Measurements from ENCODE around the gene ARL11. TPM values are rescaled to one million over a fixed set of nuclear protein-coding genes. Genes with fewer than 3 reads are reported as not detected.

ARL11 gene
- under 0.01 TPM in 1 of 2 replicates, not detected in the other for total RNA-seq
- polyA plus RNA-seq: not detected in 2 replicates
- polyA plus RNA-seq (2012): not detected in 2 replicates
- polyA minus RNA-seq (ENCODE audit: low replicate concordance): not detected in 2 replicates

DNA sequence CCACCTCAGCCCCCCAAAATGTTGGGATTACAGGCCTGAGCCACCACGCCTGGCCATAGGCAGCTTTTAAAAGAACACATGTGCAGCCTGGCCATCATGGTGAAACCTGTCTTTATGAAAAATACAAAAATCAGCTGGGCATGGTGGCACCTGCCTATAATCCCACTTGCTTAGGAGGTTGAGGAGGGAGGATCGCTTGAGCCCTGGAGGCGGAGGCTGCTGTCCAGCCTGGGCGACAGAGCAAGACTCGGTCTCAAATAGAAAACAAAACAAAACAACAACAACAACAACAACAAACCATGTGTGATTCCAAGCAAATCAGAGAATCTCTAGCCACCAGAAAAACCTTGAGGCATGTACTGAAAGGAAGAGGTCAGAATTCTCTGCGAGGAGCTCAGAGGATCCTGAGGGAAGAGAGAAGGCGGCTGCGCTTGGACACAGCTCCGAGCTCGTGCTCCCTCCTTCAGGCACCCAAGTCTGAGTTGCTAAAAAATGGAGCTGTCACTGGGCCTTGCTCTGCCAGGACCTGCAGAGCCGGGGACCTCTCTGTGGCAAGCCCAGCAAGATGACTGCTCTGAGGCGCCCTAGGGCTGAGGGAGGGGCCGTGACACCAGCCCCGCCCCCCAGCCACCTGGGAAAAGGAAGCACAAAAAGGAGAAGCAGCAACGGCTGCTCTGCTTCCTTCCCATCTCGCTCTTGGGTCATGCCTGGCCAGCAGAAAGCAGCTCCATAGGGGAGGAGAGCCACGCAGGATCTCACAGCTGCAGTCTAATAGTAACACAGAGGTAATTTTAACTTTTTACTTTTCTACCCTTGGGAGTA is at the start of gene ARL11:
TSS of gene ARL11 (plus strand) at position 677 of the 822 bp plus-strand sequence. CDS start 1,941 bp downstream, outside the sequence.
- Histone ChIP-seq H3K36me3 (ENCODE audit: control insufficient read depth, insufficient read depth, low read length) (no peaks in the 10 kb centered on the region), H3K9ac (ENCODE audit: insufficient read depth, low read length) (no peak within 1 kb of the TSS), H3K27me3 (ENCODE audit: control insufficient read depth, insufficient read depth, low read length) (no peaks in the 10 kb centered on the region), H3K4me1 (ENCODE audit: control insufficient read depth, extremely low read depth, insufficient read depth, low read length) (no peaks in the 10 kb centered on the region), H2AFZ (ENCODE audit: low read length) (peak within 1 kb of the TSS; percentile 23), H4K20me1 (ENCODE audit: control insufficient read depth, extremely low read depth, insufficient read depth, low read length) (no peaks in the 10 kb centered on the region), H3K27ac (ENCODE audit: insufficient read depth, low read length) (no peak within 1 kb of the TSS), H3K9me3 (ENCODE audit: control insufficient read depth, insufficient read depth, low read depth, low read length) (no peaks in the 10 kb centered on the region), H3K4me2 (ENCODE audit: extremely low read depth, insufficient read depth, low read length) (no peak within 1 kb of the TSS), H3K4me3 (replicated peaks in 1 of 4; ENCODE audit: control extremely low read depth in 1 of 4, insufficient read depth in 1 of 4, low read depth in 3 of 4, low read length in 4 of 4) (no peak within 1 kb of the TSS), H3K79me2 (ENCODE audit: control insufficient read depth, insufficient read depth, low read length) (no peaks in the 10 kb centered on the region)
- no peak for DNase-seq (ENCODE audit: low read depth in 2 of 2)
- no peak for TF ChIP-seq CTCF (conservative IDR thresholded peaks at IDR 0.05 in 1 of 2, IDR thresholded peaks at IDR 0.05 in 1 of 2; ENCODE audit: low read depth in 1 of 2, low read length in 2 of 2)
- no peak for TF ChIP-seq EZH2 (IDR thresholded peaks at IDR 0.05; ENCODE audit: low read length, missing control alignments)

- H3K27ac ChIP-seq (ENCODE audit: insufficient read depth, low read length): no peak overlapping the region
- H3K36me3 ChIP-seq (ENCODE audit: control insufficient read depth, insufficient read depth, low read length): no peaks in the 10 kb centered on the region
- H3K4me3 ChIP-seq (replicated peaks in 1 of 4; ENCODE audit: control extremely low read depth in 1 of 4, insufficient read depth in 1 of 4, low read depth in 3 of 4, low read length in 4 of 4): no peak overlapping the region
- H3K4me2 ChIP-seq (ENCODE audit: extremely low read depth, insufficient read depth, low read length): no peak overlapping the region
- no peaks in the 10 kb centered on the region for H3K4me1 ChIP-seq (ENCODE audit: control insufficient read depth, extremely low read depth, insufficient read depth, low read length)
- TF ChIP-seq EZH2 (IDR thresholded peaks at IDR 0.05; ENCODE audit: low read length, missing control alignments): no peak
- no peak for TF ChIP-seq CTCF (conservative IDR thresholded peaks at IDR 0.05 in 1 of 2, IDR thresholded peaks at IDR 0.05 in 1 of 2; ENCODE audit: low read depth in 1 of 2, low read length in 2 of 2)
- no peaks in the 10 kb centered on the region for H3K9me3 ChIP-seq (ENCODE audit: control insufficient read depth, insufficient read depth, low read depth, low read length)
- no peak for DNase-seq (ENCODE audit: low read depth in 2 of 2)
- H3K9ac ChIP-seq (ENCODE audit: insufficient read depth, low read length): no peak overlapping the region
- no peak overlapping the region for H2AFZ ChIP-seq (ENCODE audit: low read length)
- peaks cover 12% of the 10 kb centered on the region for H3K79me2 ChIP-seq (ENCODE audit: control insufficient read depth, insufficient read depth, low read length)
- H3K27me3 ChIP-seq (ENCODE audit: control insufficient read depth, insufficient read depth, low read length): no peaks in the 10 kb centered on the region
- H4K20me1 ChIP-seq (ENCODE audit: control insufficient read depth, extremely low read depth, insufficient read depth, low read length): no peaks in the 10 kb centered on the region
Observed at GRCh38 chr13:49579501-49579900, 48.8 kb upstream of the ARL11 start.

DNA sequence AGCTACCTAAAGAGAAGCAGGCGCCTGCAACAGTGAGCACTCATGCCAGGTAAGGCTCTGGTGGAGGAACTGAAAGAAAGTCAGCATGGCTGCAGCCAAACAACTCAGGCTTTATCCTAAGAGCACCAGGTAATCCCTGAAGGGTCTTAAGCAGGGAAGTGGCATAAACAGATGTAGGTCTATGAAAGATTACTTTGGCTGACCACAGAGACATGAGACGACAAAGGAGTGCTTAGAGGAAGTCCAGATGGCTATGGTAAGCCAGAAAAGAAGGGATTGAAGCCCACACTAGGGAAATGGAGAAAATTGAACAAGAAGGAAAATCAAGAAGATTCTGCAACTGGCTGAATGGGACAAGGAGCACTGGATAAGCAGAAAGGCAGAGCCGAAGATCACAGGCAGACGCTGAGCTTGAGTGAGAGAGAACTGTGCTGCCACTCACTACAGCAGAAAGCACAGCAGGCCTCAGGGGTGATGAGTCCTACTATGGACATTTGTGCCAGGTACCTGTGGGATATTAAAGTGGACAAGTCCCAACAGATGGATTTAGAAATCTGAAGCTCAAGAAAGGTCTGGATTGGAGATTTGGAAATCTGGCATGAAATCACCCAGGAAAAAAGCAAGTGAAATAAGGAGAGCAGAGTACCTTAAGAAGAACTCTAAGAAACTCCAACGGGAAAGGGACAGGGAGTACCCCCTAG is 47.2 kb upstream of the ARL11 start:
- Histone ChIP-seq H3K27me3 (ENCODE audit: control insufficient read depth, insufficient read depth, low read length) (no peaks in the 10 kb centered on the region), H3K27ac (ENCODE audit: insufficient read depth, low read length) (no peak overlapping the region), H3K9me3 (ENCODE audit: control insufficient read depth, insufficient read depth, low read depth, low read length) (no peaks in the 10 kb centered on the region), H2AFZ (ENCODE audit: low read length) (no peak overlapping the region), H4K20me1 (ENCODE audit: control insufficient read depth, extremely low read depth, insufficient read depth, low read length) (no peaks in the 10 kb centered on the region), H3K79me2 (ENCODE audit: control insufficient read depth, insufficient read depth, low read length) (peaks cover 16% of the 10 kb centered on the region), H3K4me3 (replicated peaks in 1 of 4; ENCODE audit: control extremely low read depth in 1 of 4, insufficient read depth in 1 of 4, low read depth in 3 of 4, low read length in 4 of 4) (no peak overlapping the region), H3K4me1 (ENCODE audit: control insufficient read depth, extremely low read depth, insufficient read depth, low read length) (peaks cover 3% of the 10 kb centered on the region), H3K9ac (ENCODE audit: insufficient read depth, low read length) (no peak overlapping the region), H3K36me3 (ENCODE audit: control insufficient read depth, insufficient read depth, low read length) (no peaks in the 10 kb centered on the region), H3K4me2 (ENCODE audit: extremely low read depth, insufficient read depth, low read length) (no peak overlapping the region)
- TF ChIP-seq CTCF (conservative IDR thresholded peaks at IDR 0.05 in 1 of 2, IDR thresholded peaks at IDR 0.05 in 1 of 2; ENCODE audit: low read depth in 1 of 2, low read length in 2 of 2): no peak
- no peak for TF ChIP-seq EZH2 (IDR thresholded peaks at IDR 0.05; ENCODE audit: low read length, missing control alignments)
- no peak for DNase-seq (ENCODE audit: low read depth in 2 of 2)
